WTC11 (cell line): ENCODE measurements around the gene ZDHHC4.

Experiments
- FOXJ3 ChIP-seq: sonication (generic); formaldehyde crosslinking; IDR thresholded peaks from 2 replicates; pipeline ENCODE4 v1.9.0; 2021; ENCODE audit warnings: missing genetic modification reagents, mild to moderate bottlenecking, borderline replicate concordance
- MAX ChIP-seq: sonication (generic); formaldehyde crosslinking; IDR thresholded peaks from 2 replicates; pipeline ENCODE4 v1.8.0; 2022; ENCODE audit warnings: mild to moderate bottlenecking, missing genetic modification reagents
- PRDM15 ChIP-seq: sonication (generic); formaldehyde crosslinking; IDR thresholded peaks from 2 replicates; pipeline ENCODE4 v1.8.0; 2022; ENCODE audit warnings: missing genetic modification reagents
- ZNF232 ChIP-seq: sonication (generic); formaldehyde crosslinking; IDR thresholded peaks from 2 replicates; pipeline ENCODE4 v1.8.0; 2022; ENCODE audit warnings: mild to moderate bottlenecking, missing genetic modification reagents

- TF ChIP-seq MAX (CRISPR knock-in tag) (no peak), PRDM15 (CRISPR knock-in tag) (no peak), ZNF232 (CRISPR knock-in tag) (no peak), FOXJ3 (no peak)
These were observed 30.6 kb upstream of the ZDHHC4 start for GRCh38 chr7:6546498-6547251.
